ENCODE results near the gene SMOC2. TPM values are rescaled to one million over a fixed set of nuclear protein-coding genes. Genes with fewer than 3 reads are reported as not detected.

SMOC2 gene
- total RNA-seq, 1 experiment from 2014 or later, result 2.1 TPM

DNA sequence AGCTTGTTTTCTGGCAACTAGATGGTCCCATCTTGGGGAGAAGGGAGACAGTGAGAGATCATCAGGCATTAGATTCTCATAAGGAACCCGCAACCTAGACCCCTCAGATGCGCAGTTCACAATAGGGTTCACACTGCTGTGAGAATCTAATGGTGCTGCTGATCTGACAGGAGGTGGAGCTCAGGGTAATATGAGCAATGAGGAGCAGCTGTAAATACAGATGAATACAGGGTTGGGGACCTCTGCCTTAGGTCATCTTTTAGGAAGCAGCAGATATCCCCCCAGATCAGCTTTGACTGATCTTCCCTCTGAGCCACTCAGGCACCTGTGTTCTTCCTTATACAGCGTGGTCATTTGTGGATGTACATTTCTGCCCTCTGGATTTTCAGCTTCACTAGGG is 63.4 kb downstream of the SMOC2 start:
- no peak overlapping the region for H4K91ac ChIP-seq (ENCODE audit: insufficient read length, low read depth, low read length)
- no peak overlapping the region for H3K9ac ChIP-seq (ENCODE audit: extremely low read depth, insufficient read length, low read length)
- Mint-ChIP-seq H3K27ac (no peak overlapping the region), H3K4me1 (peaks cover 11 to 13% of the 10 kb centered on the region in 2 experiments), H3K4me3 (no peak overlapping the region), H3K9me3 (peaks cover 6 to 7% of the 10 kb centered on the region in 2 experiments; a peak in 3 of 5 replicates), H3K36me3 (ENCODE audit: insufficient read depth in 1 of 3, low read depth in 3 of 3) (peaks cover 0 to 10% (median 3%) of the 10 kb centered on the region in 3 experiments; a peak in 4 of 7 replicates), H3K27me3 (ENCODE audit: low read depth) (peaks cover 2% of the 10 kb centered on the region; the same call in 1 of the 2 replicates)
- no peak overlapping the region for H3K4ac ChIP-seq (ENCODE audit: low read depth, low read length)
- H3K4me1 ChIP-seq (ENCODE audit: insufficient read depth, low read length), result no peaks in the 10 kb centered on the region
- H3K4me2 ChIP-seq (ENCODE audit: insufficient read depth, insufficient read length, low read length), result no peak overlapping the region
- H4K5ac ChIP-seq (ENCODE audit: insufficient read length, low read depth, low read length), result no peak overlapping the region
- no peak overlapping the region for H3K23ac ChIP-seq (ENCODE audit: insufficient read length, low read depth, low read length)
- no peak overlapping the region for H2AK5ac ChIP-seq (ENCODE audit: insufficient read length, low read length)
- H4K20me1 ChIP-seq (ENCODE audit: control insufficient read depth, insufficient read depth, insufficient read length), result no peaks in the 10 kb centered on the region
- no peak overlapping the region for H2BK120ac ChIP-seq (ENCODE audit: low read depth, low read length, poor library complexity, severe bottlenecking)
- no peak overlapping the region for H2BK5ac ChIP-seq (ENCODE audit: insufficient read length, low read length)
- H3T11ph ChIP-seq (ENCODE audit: low read length), result no peak overlapping the region
- no peaks in the 10 kb centered on the region for H3K27me3 ChIP-seq (ENCODE audit: insufficient read depth, low read length)
- no peak overlapping the region for H2BK15ac ChIP-seq (ENCODE audit: low read depth, low read length)
- H3K23me2 ChIP-seq (ENCODE audit: insufficient read length, low read depth, low read length, poor library complexity, severe bottlenecking), result no peaks in the 10 kb centered on the region
- no peak overlapping the region for H3K27ac ChIP-seq (ENCODE audit: insufficient read length, low read depth, low read length)
- no peaks in the 10 kb centered on the region for H3K9me3 ChIP-seq (ENCODE audit: control insufficient read depth, low read depth, low read length)
- no peak overlapping the region for H2BK12ac ChIP-seq (ENCODE audit: insufficient read length, low read depth, low read length)
- no peak overlapping the region for H4K8ac ChIP-seq (replicated peaks; ENCODE audit: insufficient read length, low read depth, low read length)
- H3K79me2 ChIP-seq (ENCODE audit: insufficient read depth, low read length), result no peaks in the 10 kb centered on the region
- no peak for DNase-seq
- no peak overlapping the region for H2BK20ac ChIP-seq (ENCODE audit: low read depth, low read length, poor library complexity, severe bottlenecking)
- H3K79me1 ChIP-seq (ENCODE audit: insufficient read depth, low read depth, low read length, poor library complexity, severe bottlenecking), result no peaks in the 10 kb centered on the region
- H3K56ac ChIP-seq (ENCODE audit: insufficient read length, low read depth, low read length), result no peak overlapping the region
- H2AFZ ChIP-seq (ENCODE audit: low read length), result no peak overlapping the region
- TF ChIP-seq CTCF (conservative IDR thresholded peaks at IDR 0.05), result no peak
- H3K14ac ChIP-seq (ENCODE audit: insufficient read depth, low read length), result no peak overlapping the region
- H3K18ac ChIP-seq (ENCODE audit: insufficient read length, low read depth, low read length), result no peak overlapping the region
- no CpG with 5 or more reads among the region's 3 CpGs for WGBS (ENCODE audit: extremely low coverage, insufficient read length, low lambda C conversion rate)
